Measurements from ENCODE around the gene GLIPR2. TPM values are rescaled to one million over a fixed set of nuclear protein-coding genes. Genes with fewer than 3 reads are reported as not detected.

The GLIPR2 gene
- total and polyA plus RNA-seq, 2 experiments from 2014 or later: 5.1 to 5.7 TPM

DNA sequence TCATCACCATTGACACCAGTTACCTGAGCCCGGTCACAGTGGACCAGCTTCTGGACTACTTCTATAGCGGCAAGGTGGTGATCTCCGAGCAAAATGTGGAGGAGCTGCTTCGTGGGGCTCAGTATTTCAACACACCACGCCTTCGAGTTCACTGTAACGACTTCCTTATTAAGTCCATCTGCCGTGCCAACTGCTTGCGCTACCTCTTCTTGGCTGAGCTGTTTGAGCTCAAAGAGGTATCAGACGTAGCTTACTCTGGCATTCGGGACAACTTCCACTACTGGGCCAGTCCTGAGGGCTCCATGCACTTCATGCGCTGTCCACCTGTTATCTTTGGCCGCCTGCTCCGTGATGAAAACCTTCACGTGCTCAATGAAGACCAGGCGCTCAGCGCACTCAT is 33.2 kb downstream of the GLIPR2 start:
- Mint-ChIP-seq H3K9me3 (no peaks in the 10 kb centered on the region), H3K36me3 (ENCODE audit: low read depth) (no peaks in the 10 kb centered on the region), H3K4me3 (no peak overlapping the region), H3K4me1 (peaks cover 12% of the 10 kb centered on the region), H3K27ac (no peak overlapping the region), H3K27me3 (ENCODE audit: insufficient read depth, low read depth, poor library complexity) (peaks cover 14% of the 10 kb centered on the region)
- Histone ChIP-seq H3K4me1 (ENCODE audit: insufficient read depth) (peaks cover 5% of the 10 kb centered on the region), H3K9me2 (ENCODE audit: insufficient read depth) (no peaks in the 10 kb centered on the region), H2AFZ (no peak overlapping the region), H4K20me1 (replicated peaks; ENCODE audit: insufficient read depth) (no peaks in the 10 kb centered on the region), H3K79me2 (replicated peaks; ENCODE audit: insufficient read depth) (no peaks in the 10 kb centered on the region), H3K27me3 (ENCODE audit: insufficient read depth) (no peaks in the 10 kb centered on the region), H3K36me3 (ENCODE audit: insufficient read depth) (no peaks in the 10 kb centered on the region), H3F3A (replicated peaks; ENCODE audit: low read depth) (no peaks in the 10 kb centered on the region), H3K4me2 (no peak overlapping the region), H3K27ac (ENCODE audit: low read depth) (no peak overlapping the region), H3K4me3 (no peak overlapping the region)
- DNase-seq (ENCODE audit: low spot score) (no peak), ATAC-seq (no peak)
- TF ChIP-seq NANOG (IDR thresholded peaks at IDR 0.05; ENCODE audit: borderline replicate concordance): no peak
- TF ChIP-seq, protein P1, sequence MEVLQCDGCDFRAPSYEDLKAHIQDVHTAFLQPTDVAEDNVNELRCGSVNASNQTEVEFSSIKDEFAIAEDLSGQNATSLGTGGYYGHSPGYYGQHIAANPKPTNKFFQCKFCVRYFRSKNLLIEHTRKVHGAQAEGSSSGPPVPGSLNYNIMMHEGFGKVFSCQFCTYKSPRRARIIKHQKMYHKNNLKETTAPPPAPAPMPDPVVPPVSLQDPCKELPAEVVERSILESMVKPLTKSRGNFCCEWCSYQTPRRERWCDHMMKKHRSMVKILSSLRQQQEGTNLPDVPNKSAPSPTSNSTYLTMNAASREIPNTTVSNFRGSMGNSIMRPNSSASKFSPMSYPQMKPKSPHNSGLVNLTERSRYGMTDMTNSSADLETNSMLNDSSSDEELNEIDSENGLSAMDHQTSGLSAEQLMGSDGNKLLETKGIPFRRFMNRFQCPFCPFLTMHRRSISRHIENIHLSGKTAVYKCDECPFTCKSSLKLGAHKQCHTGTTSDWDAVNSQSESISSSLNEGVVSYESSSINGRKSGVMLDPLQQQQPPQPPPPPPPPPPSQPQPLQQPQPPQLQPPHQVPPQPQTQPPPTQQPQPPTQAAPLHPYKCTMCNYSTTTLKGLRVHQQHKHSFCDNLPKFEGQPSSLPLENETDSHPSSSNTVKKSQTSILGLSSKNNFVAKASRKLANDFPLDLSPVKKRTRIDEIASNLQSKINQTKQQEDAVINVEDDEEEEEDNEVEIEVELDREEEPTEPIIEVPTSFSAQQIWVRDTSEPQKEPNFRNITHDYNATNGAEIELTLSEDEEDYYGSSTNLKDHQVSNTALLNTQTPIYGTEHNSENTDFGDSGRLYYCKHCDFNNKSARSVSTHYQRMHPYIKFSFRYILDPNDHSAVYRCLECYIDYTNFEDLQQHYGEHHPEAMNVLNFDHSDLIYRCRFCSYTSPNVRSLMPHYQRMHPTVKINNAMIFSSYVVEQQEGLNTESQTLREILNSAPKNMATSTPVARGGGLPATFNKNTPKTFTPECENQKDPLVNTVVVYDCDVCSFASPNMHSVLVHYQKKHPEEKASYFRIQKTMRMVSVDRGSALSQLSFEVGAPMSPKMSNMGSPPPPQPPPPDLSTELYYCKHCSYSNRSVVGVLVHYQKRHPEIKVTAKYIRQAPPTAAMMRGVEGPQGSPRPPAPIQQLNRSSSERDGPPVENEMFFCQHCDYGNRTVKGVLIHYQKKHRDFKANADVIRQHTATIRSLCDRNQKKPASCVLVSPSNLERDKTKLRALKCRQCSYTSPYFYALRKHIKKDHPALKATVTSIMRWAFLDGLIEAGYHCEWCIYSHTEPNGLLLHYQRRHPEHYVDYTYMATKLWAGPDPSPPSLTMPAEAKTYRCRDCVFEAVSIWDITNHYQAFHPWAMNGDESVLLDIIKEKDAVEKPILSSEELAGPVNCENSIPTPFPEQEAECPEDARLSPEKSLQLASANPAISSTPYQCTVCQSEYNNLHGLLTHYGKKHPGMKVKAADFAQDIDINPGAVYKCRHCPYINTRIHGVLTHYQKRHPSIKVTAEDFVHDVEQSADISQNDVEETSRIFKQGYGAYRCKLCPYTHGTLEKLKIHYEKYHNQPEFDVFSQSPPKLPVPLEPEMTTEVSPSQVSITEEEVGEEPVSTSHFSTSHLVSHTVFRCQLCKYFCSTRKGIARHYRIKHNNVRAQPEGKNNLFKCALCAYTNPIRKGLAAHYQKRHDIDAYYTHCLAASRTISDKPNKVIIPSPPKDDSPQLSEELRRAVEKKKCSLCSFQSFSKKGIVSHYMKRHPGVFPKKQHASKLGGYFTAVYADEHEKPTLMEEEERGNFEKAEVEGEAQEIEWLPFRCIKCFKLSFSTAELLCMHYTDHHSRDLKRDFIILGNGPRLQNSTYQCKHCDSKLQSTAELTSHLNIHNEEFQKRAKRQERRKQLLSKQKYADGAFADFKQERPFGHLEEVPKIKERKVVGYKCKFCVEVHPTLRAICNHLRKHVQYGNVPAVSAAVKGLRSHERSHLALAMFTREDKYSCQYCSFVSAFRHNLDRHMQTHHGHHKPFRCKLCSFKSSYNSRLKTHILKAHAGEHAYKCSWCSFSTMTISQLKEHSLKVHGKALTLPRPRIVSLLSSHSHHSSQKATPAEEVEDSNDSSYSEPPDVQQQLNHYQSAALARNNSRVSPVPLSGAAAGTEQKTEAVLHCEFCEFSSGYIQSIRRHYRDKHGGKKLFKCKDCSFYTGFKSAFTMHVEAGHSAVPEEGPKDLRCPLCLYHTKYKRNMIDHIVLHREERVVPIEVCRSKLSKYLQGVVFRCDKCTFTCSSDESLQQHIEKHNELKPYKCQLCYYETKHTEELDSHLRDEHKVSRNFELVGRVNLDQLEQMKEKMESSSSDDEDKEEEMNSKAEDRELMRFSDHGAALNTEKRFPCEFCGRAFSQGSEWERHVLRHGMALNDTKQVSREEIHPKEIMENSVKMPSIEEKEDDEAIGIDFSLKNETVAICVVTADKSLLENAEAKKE (CRISPR knock-in tag; IDR thresholded peaks at IDR 0.05): no peak
- TF ChIP-seq STAT1 (IDR thresholded peaks at IDR 0.05; ENCODE audit: unreplicated experiment): no peak
- TF ChIP-seq, protein P2, sequence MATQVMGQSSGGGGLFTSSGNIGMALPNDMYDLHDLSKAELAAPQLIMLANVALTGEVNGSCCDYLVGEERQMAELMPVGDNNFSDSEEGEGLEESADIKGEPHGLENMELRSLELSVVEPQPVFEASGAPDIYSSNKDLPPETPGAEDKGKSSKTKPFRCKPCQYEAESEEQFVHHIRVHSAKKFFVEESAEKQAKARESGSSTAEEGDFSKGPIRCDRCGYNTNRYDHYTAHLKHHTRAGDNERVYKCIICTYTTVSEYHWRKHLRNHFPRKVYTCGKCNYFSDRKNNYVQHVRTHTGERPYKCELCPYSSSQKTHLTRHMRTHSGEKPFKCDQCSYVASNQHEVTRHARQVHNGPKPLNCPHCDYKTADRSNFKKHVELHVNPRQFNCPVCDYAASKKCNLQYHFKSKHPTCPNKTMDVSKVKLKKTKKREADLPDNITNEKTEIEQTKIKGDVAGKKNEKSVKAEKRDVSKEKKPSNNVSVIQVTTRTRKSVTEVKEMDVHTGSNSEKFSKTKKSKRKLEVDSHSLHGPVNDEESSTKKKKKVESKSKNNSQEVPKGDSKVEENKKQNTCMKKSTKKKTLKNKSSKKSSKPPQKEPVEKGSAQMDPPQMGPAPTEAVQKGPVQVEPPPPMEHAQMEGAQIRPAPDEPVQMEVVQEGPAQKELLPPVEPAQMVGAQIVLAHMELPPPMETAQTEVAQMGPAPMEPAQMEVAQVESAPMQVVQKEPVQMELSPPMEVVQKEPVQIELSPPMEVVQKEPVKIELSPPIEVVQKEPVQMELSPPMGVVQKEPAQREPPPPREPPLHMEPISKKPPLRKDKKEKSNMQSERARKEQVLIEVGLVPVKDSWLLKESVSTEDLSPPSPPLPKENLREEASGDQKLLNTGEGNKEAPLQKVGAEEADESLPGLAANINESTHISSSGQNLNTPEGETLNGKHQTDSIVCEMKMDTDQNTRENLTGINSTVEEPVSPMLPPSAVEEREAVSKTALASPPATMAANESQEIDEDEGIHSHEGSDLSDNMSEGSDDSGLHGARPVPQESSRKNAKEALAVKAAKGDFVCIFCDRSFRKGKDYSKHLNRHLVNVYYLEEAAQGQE (IDR thresholded peaks at IDR 0.05; ENCODE audit: unreplicated experiment): no peak
- TF ChIP-seq, protein P3, sequence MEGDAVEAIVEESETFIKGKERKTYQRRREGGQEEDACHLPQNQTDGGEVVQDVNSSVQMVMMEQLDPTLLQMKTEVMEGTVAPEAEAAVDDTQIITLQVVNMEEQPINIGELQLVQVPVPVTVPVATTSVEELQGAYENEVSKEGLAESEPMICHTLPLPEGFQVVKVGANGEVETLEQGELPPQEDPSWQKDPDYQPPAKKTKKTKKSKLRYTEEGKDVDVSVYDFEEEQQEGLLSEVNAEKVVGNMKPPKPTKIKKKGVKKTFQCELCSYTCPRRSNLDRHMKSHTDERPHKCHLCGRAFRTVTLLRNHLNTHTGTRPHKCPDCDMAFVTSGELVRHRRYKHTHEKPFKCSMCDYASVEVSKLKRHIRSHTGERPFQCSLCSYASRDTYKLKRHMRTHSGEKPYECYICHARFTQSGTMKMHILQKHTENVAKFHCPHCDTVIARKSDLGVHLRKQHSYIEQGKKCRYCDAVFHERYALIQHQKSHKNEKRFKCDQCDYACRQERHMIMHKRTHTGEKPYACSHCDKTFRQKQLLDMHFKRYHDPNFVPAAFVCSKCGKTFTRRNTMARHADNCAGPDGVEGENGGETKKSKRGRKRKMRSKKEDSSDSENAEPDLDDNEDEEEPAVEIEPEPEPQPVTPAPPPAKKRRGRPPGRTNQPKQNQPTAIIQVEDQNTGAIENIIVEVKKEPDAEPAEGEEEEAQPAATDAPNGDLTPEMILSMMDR (conservative IDR thresholded peaks at IDR 0.05; ENCODE audit: low read depth in 2 of 2): no peak
- TF ChIP-seq ZNF114 (CRISPR knock-in tag; IDR thresholded peaks at IDR 0.05): no peak
- TF ChIP-seq, protein P4, sequence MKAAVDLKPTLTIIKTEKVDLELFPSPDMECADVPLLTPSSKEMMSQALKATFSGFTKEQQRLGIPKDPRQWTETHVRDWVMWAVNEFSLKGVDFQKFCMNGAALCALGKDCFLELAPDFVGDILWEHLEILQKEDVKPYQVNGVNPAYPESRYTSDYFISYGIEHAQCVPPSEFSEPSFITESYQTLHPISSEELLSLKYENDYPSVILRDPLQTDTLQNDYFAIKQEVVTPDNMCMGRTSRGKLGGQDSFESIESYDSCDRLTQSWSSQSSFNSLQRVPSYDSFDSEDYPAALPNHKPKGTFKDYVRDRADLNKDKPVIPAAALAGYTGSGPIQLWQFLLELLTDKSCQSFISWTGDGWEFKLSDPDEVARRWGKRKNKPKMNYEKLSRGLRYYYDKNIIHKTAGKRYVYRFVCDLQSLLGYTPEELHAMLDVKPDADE (IDR thresholded peaks at IDR 0.05): no peak
- no peak for TF ChIP-seq ZNF331 (CRISPR knock-in tag; IDR thresholded peaks at IDR 0.05; ENCODE audit: low read depth)
- no peak for TF ChIP-seq POLR2AphosphoS5 (IDR thresholded peaks at IDR 0.05; ENCODE audit: low read depth)
- no peak for TF ChIP-seq CREB1 (CRISPR knock-in tag; IDR thresholded peaks at IDR 0.05; ENCODE audit: low read depth)
- TF ChIP-seq EZH2 (IDR thresholded peaks at IDR 0.05; ENCODE audit: low read depth, unreplicated experiment): no peak
- TF ChIP-seq EZH2phosphoT487 (IDR thresholded peaks at IDR 0.05; ENCODE audit: unreplicated experiment): no peak
- TF ChIP-seq JUNB (IDR thresholded peaks at IDR 0.05; ENCODE audit: unreplicated experiment): no peak

All from GM23338 (cell line).